Trophoblast cell (in vitro differentiated cells and primary cell): ENCODE data around the gene RGS14.

ENCODE experiments used
- DNase-seq, 2 donors: peaks; one replicate each; pipeline ENCODE4 v3.0.0-alpha.2; 2016
- H2AFZ ChIP-seq: 2 replicates; pipeline ENCODE4 v1.6.1; 2013; ENCODE audit warnings: low read length, moderate library complexity, mild to moderate bottlenecking; ENCODE audit not compliant: insufficient read depth, poor library complexity
- H2AK5ac ChIP-seq: 2 replicates; pipeline ENCODE4 v1.6.1; 2013; ENCODE audit warnings: mild to moderate bottlenecking, low read length
- H2BK120ac ChIP-seq: 2 replicates; pipeline ENCODE4 v1.6.1; 2013; ENCODE audit warnings: low read length, mild to moderate bottlenecking, moderate library complexity; ENCODE audit not compliant: insufficient read depth, poor library complexity
- H2BK12ac ChIP-seq: 2 replicates; pipeline ENCODE4 v1.6.1; 2013; ENCODE audit warnings: mild to moderate bottlenecking, low read length, moderate library complexity
- H2BK5ac ChIP-seq: 2 replicates; pipeline ENCODE4 v1.6.1; 2013; ENCODE audit warnings: low read length, low read depth, moderate library complexity, mild to moderate bottlenecking; ENCODE audit not compliant: poor library complexity
- H3K14ac ChIP-seq: 2 replicates; pipeline ENCODE4 v1.6.1; 2013; ENCODE audit warnings: mild to moderate bottlenecking, low read length
- H3K18ac ChIP-seq: 2 replicates; pipeline ENCODE4 v1.6.1; 2013; ENCODE audit warnings: mild to moderate bottlenecking, low read length
- H3K23ac ChIP-seq: 2 replicates; pipeline ENCODE4 v1.6.1; 2013; ENCODE audit warnings: low read length
- H3K27ac ChIP-seq: 2 replicates; pipeline ENCODE4 v1.5.1; 2013; ENCODE audit warnings: low read depth, mild to moderate bottlenecking, inconsistent platforms, low read length, moderate library complexity
- H3K27me3 ChIP-seq: 2 replicates; pipeline ENCODE4 v1.6.1; 2013; ENCODE audit warnings: inconsistent platforms, mild to moderate bottlenecking, low read length, moderate library complexity; ENCODE audit not compliant: insufficient read depth
- H3K36me3 ChIP-seq, 2 experiments: 1 replicate in 1 of 2; 2 replicates in 1 of 2; pipeline ENCODE4 v1.6.1; 2013; ENCODE audit warnings: low read length in 2 of 2, mild to moderate bottlenecking in 2 of 2, moderate library complexity in 1 of 2; ENCODE audit not compliant: insufficient read depth in 2 of 2, control insufficient read depth in 1 of 2
- H3K4ac ChIP-seq: 2 replicates; pipeline ENCODE4 v1.6.1; 2013; ENCODE audit warnings: low read depth, mild to moderate bottlenecking, low read length, moderate library complexity
- H3K4me1 ChIP-seq, 2 experiments: 1 replicate in 1 of 2; 2 replicates in 1 of 2; pipeline ENCODE4 v1.6.1; 2013; ENCODE audit warnings: low read length in 2 of 2, mild to moderate bottlenecking in 2 of 2, moderate library complexity in 1 of 2; ENCODE audit not compliant: insufficient read depth in 2 of 2, control insufficient read depth in 1 of 2
- H3K4me2 ChIP-seq: 2 replicates; pipeline ENCODE4 v1.6.1; 2013; ENCODE audit warnings: inconsistent platforms, mild to moderate bottlenecking, low read length, moderate library complexity
- H3K4me3 ChIP-seq: 2 replicates; pipeline ENCODE4 v1.5.1; 2013; ENCODE audit warnings: mild to moderate bottlenecking, low read depth, low read length, inconsistent platforms
- H3K79me1 ChIP-seq: one replicate; pipeline ENCODE4 v1.6.1; 2013; ENCODE audit warnings: low read length
- H3K79me2 ChIP-seq: 2 replicates; pipeline ENCODE4 v1.6.1; 2013; ENCODE audit warnings: low read length, mild to moderate bottlenecking; ENCODE audit not compliant: control insufficient read depth, insufficient read depth, poor library complexity
- H3K9ac ChIP-seq: 2 replicates; pipeline ENCODE4 v1.6.1; 2013; ENCODE audit warnings: mild to moderate bottlenecking, low read length
- H3K9me3 ChIP-seq: 2 replicates; pipeline ENCODE4 v1.6.1; 2013; ENCODE audit warnings: low read depth, mild to moderate bottlenecking, control low read depth, inconsistent platforms, low read length; ENCODE audit not compliant: insufficient read depth
- H4K12ac ChIP-seq: 2 replicates; pipeline ENCODE4 v1.6.1; 2013; ENCODE audit warnings: low read depth, mild to moderate bottlenecking, low read length, moderate library complexity
- H4K8ac ChIP-seq: 2 replicates; pipeline ENCODE4 v1.6.1; 2013; ENCODE audit warnings: low read depth, mild to moderate bottlenecking, low read length, moderate library complexity
- H4K91ac ChIP-seq: one replicate; pipeline ENCODE4 v1.6.1; 2013; ENCODE audit warnings: low read depth, mild to moderate bottlenecking, low read length, moderate library complexity
- WGBS: extraction: QIAGEN DNeasy Blood & Tissue Kit; methylation state at CpG from one replicate; pipeline ENCODE4 v1.1.7; 2013; ENCODE audit warnings: missing lambda C conversion rate; ENCODE audit not compliant: insufficient read length, insufficient coverage; ENCODE audit errors: extremely low coverage; 5-methylcytosine and 5-hydroxymethylcytosine counted together

The RGS14 gene

GRCh38 chr5:177403792-177404640 is 46.3 kb downstream of the RGS14 start:
- DNase-seq, result peak; percentile 78 to 83
- H3K27me3 ChIP-seq, result peaks cover 28% of the 10 kb centered on the region
- H3K14ac ChIP-seq, result peak overlapping the region; percentile 26
- H3K9me3 ChIP-seq, result peaks cover 1% of the 10 kb centered on the region
- H2BK120ac ChIP-seq, result no peak overlapping the region
- H3K79me2 ChIP-seq, result no peaks in the 10 kb centered on the region
- H2BK12ac ChIP-seq, result no peak overlapping the region
- WGBS, result no CpG with 5 or more reads among the region's 93 CpGs
- peak overlapping the region; percentile 25 for H4K8ac ChIP-seq
- no peak overlapping the region for H3K18ac ChIP-seq
- H3K4me3 ChIP-seq, result peak overlapping the region; percentile 64
- no peaks in the 10 kb centered on the region for H3K36me3 ChIP-seq
- H2AFZ ChIP-seq, result peak overlapping the region; percentile 74
- no peak overlapping the region for H3K4ac ChIP-seq
- peaks cover 14 to 23% of the 10 kb centered on the region in 2 experiments for H3K4me1 ChIP-seq
- peak overlapping the region; percentile 97 for H3K4me2 ChIP-seq
- H3K9ac ChIP-seq, result no peak overlapping the region
- no peak overlapping the region for H4K91ac ChIP-seq
- H2BK5ac ChIP-seq, result no peak overlapping the region
- H3K27ac ChIP-seq, result no peak overlapping the region
- H3K79me1 ChIP-seq, result peaks cover 2% of the 10 kb centered on the region
- no peak overlapping the region for H2AK5ac ChIP-seq
- no peak overlapping the region for H3K23ac ChIP-seq
- H4K12ac ChIP-seq, result peak overlapping the region; percentile 26

DNA sequence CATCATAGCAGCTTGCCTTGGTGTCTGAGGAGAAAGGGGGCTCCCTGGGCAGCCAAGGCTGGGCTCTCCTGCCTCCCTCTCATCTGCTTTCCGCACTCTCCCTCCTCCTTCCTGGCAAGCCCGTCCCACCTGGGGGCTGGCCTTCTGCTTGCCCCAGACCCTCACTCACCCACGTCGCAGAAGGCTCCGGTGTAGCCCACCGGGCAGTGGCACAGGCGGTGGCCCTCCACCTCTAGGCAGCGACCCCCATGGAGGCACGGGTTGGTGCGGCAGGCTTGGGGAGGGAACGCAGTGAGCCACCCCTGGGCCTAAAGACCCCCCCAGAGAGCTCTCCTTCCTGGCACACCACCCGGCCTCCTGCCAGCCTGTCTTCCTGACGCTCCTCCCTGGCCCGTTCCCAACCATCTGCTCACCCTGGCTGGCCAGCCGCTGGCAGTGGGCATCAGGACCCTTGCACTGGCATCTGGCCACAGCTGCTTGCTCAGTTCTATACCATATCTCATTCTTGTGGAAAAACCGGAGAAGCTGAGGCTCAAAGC is 47.0 kb downstream of the RGS14 start:
- Histone ChIP-seq H2BK5ac (no peak overlapping the region), H3K9ac (no peak overlapping the region), H2AK5ac (no peak overlapping the region), H3K36me3 (no peaks in the 10 kb centered on the region), H3K14ac (no peak overlapping the region), H3K27me3 (peaks cover 28% of the 10 kb centered on the region), H3K23ac (no peak overlapping the region), H4K91ac (no peak overlapping the region), H2AFZ (peak overlapping the region; percentile 1), H3K79me2 (no peaks in the 10 kb centered on the region), H3K4me3 (peak overlapping the region; percentile 64), H3K9me3 (peaks cover 1% of the 10 kb centered on the region), H3K79me1 (peaks cover 2% of the 10 kb centered on the region), H4K12ac (no peak overlapping the region), H3K4ac (no peak overlapping the region), H3K4me1 (peaks cover 14 to 23% of the 10 kb centered on the region in 2 experiments), H4K8ac (peak overlapping the region; percentile 25), H2BK120ac (no peak overlapping the region), H3K18ac (no peak overlapping the region), H3K4me2 (peak overlapping the region; percentile 97), H2BK12ac (no peak overlapping the region), H3K27ac (no peak overlapping the region)
- DNase-seq, result no peak
- no CpG with 5 or more reads among the region's 16 CpGs for WGBS

- Histone ChIP-seq H2BK5ac (no peak overlapping the region), H3K36me3 (no peaks in the 10 kb centered on the region), H2AK5ac (no peak overlapping the region), H3K79me2 (no peaks in the 10 kb centered on the region), H3K4ac (no peak overlapping the region), H2BK120ac (no peak overlapping the region), H3K9ac (no peak overlapping the region), H3K9me3 (peaks cover 1% of the 10 kb centered on the region), H4K91ac (no peak overlapping the region), H3K4me2 (no peak overlapping the region), H3K27ac (no peak overlapping the region), H4K12ac (no peak overlapping the region), H4K8ac (no peak overlapping the region), H3K23ac (no peak overlapping the region), H3K18ac (no peak overlapping the region), H3K4me1 (peaks cover 14 to 23% of the 10 kb centered on the region in 2 experiments), H2BK12ac (no peak overlapping the region), H3K14ac (no peak overlapping the region), H3K4me3 (no peak overlapping the region), H2AFZ (no peak overlapping the region), H3K79me1 (peaks cover 2% of the 10 kb centered on the region), H3K27me3 (peaks cover 28% of the 10 kb centered on the region)
- no CpG with 5 or more reads among the region's 2 CpGs for WGBS
- no peak for DNase-seq
Observed at GRCh38 chr5:177405312-177405711, 47.6 kb downstream of the RGS14 start.

- H3K79me1 ChIP-seq, result peaks cover 2% of the 10 kb centered on the region
- no peak overlapping the region for H3K4ac ChIP-seq
- no peak overlapping the region for H3K23ac ChIP-seq
- H3K4me1 ChIP-seq, result peaks cover 14 to 23% of the 10 kb centered on the region in 2 experiments
- H4K91ac ChIP-seq, result no peak overlapping the region
- H2AK5ac ChIP-seq, result no peak overlapping the region
- H3K9ac ChIP-seq, result no peak overlapping the region
- no peaks in the 10 kb centered on the region for H3K36me3 ChIP-seq
- no peak overlapping the region for H3K14ac ChIP-seq
- DNase-seq, result peak in 1 of 2 donors; percentile 10
- no CpG with 5 or more reads among the region's 5 CpGs for WGBS
- no peak overlapping the region for H3K18ac ChIP-seq
- H3K4me3 ChIP-seq, result no peak overlapping the region
- H3K27me3 ChIP-seq, result peaks cover 28% of the 10 kb centered on the region
- H3K4me2 ChIP-seq, result no peak overlapping the region
- H2AFZ ChIP-seq, result no peak overlapping the region
- H4K12ac ChIP-seq, result no peak overlapping the region
- H3K27ac ChIP-seq, result no peak overlapping the region
- H3K79me2 ChIP-seq, result no peaks in the 10 kb centered on the region
- H2BK120ac ChIP-seq, result no peak overlapping the region
- H2BK5ac ChIP-seq, result no peak overlapping the region
- H4K8ac ChIP-seq, result no peak overlapping the region
- H3K9me3 ChIP-seq, result peaks cover 1% of the 10 kb centered on the region
- no peak overlapping the region for H2BK12ac ChIP-seq
Observed at GRCh38 chr5:177405805-177406204, 48.1 kb downstream of the RGS14 start.
